K562 (cell line): ENCODE results near the gene PPP1CB. TPM values are rescaled to one million over a fixed set of nuclear protein-coding genes. Genes with fewer than 3 reads are reported as not detected.

Source experiments
- ARID4B ChIP-seq: sonication (generic); formaldehyde crosslinking; IDR thresholded peaks from 2 replicates; pipeline ENCODE4 v1.8.0; 2022; ENCODE audit warnings: mild to moderate bottlenecking, missing genetic modification reagents
- EP300 ChIP-seq: IDR thresholded peaks from 2 replicates; pipeline ENCODE4 v1.6.1; 2012; ENCODE audit warnings: low read length, improper control_type of control experiment
- ETS1 ChIP-seq: conservative IDR thresholded peaks from 2 replicates; pipeline ENCODE4 v1.6.1; 2011; ENCODE audit warnings: low read depth, mild to moderate bottlenecking, low read length; ENCODE audit not compliant: control insufficient read depth
- HNRNPH1 ChIP-seq: fragments of 200-400 bp; formaldehyde crosslinking; optimal IDR thresholded peaks from 2 replicates; pipeline ENCODE3; 2017; ENCODE audit warnings: low read depth, mild to moderate bottlenecking, low read length, moderate library complexity
- POLR2A ChIP-seq: fragments of 450-650 bp; conservative IDR thresholded peaks from 2 replicates; pipeline ENCODE4 v1.6.1; 2016
- RREB1 ChIP-seq: fragments of 250-450 bp; sonication (Bioruptor Pico); IDR thresholded peaks from 2 replicates; pipeline ENCODE4 v1.4.0; 2020
- ZKSCAN8 ChIP-seq: fragments of 200-800 bp; sonication (Bioruptor generic); IDR thresholded peaks from 2 replicates; pipeline ENCODE4 v1.6.1; 2016; ENCODE audit warnings: missing genetic modification characterization, missing compliant biosample characterization
- ZNF407 ChIP-seq: fragments of 450-650 bp; IDR thresholded peaks from 2 replicates; pipeline ENCODE4 v1.6.1; 2016; ENCODE audit warnings: low read depth
- polyA plus RNA-seq, 8 experiments: library from polyadenylated mRNA; depleted of rRNA in 4 of 8; stranded (reverse) in 5 of 8; unstranded in 3 of 8; fragments of >200 nt; fragmentation: Nextera tagmentation in 2 of 8; fragmentation: Illumina TruSeq in 1 of 8; extraction: Ambion mirVana in 2 of 8; extraction: Trizol in 1 of 8; gene quantifications; 2 replicates each; pipeline versions ENCODE4 v1.2.1 to v1.2.3, GENCODE V29; 2011 to 2014; ENCODE audit warnings: inconsistent platforms in 1 of 8, missing spikeins in 1 of 8
- total RNA-seq, 7 experiments: library from RNA; depleted of rRNA in 6 of 7; stranded (reverse); fragments of >200 nt in 6 of 7; fragmentation: Illumina TruSeq in 2 of 7; extraction: Trizol in 2 of 7; gene quantifications; 2 replicates each; pipeline versions ENCODE4 v1.2.1 to v1.2.3, GENCODE V29; 2011 to 2021; ENCODE audit warnings: low replicate concordance in 1 of 7

PPP1CB gene
- total and polyA plus RNA-seq, 9 of the 15 experiments (the other 6 are each of a cell fraction or from before 2014, with no cell fraction given), result 25.6 to 118 (median 58.9) TPM

GRCh38 chr2:28747714-28748113 lies 3.9 kb upstream of the PPP1CB start (continued):
- TF ChIP-seq RREB1 (no peak), ZNF407 (no peak), ARID4B (CRISPR knock-in tag) (no peak), HNRNPH1 (no peak), ETS1 (no peak), EP300 (no peak), ZKSCAN8 (no peak), POLR2A (no peak)
